GM12865 (cell line): ENCODE data around the gene JARID2.

Experiments used
- DNase-seq: peaks from one replicate; pipeline ENCODE4 v3.0.0; 2010; ENCODE audit warnings: low read depth
- H3K4me3 ChIP-seq: 2 replicates; pipeline ENCODE4 v1.5.1; 2011; ENCODE audit warnings: mild to moderate bottlenecking, low read depth, low read length, control low read depth
- CTCF ChIP-seq: IDR thresholded peaks from 2 replicates; pipeline ENCODE4 v1.5.1; 2011; ENCODE audit warnings: low read length, control low read depth, low read depth, inconsistent platforms; ENCODE audit not compliant: insufficient read depth; ENCODE audit errors: missing control alignments

JARID2 gene

DNA sequence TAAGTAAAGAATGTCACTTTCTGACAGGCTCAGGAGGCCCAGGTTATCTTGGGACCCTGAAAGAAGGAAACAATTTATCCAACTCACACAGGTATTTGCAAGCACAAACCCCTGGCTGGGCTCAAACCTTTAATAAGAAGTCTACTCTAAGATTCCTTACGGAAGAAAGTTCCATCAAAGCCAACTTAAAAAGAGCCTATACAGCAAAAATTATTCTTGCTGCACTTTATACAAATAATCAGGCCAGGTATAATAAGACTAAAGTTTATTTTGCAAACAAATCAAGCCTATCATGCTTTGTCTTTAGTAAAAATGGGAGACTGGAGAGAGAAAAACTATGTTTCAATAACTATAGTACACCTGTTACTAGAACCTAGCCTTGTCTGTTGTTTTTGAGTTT, 314.8 kb downstream of the JARID2 start:
- TF ChIP-seq CTCF: no peak
- no peak overlapping the region for H3K4me3 ChIP-seq
- DNase-seq: no peak

- no peak for DNase-seq
- no peak for TF ChIP-seq CTCF
- no peak overlapping the region for H3K4me3 ChIP-seq
These were observed 315.8 kb downstream of the JARID2 start for GRCh38 chr6:15561447-15562199.

- no peak overlapping the region for H3K4me3 ChIP-seq
- no peak for TF ChIP-seq CTCF
- no peak for DNase-seq
These were observed 317.1 kb downstream of the JARID2 start for GRCh38 chr6:15562977-15563376.

- TF ChIP-seq CTCF: no peak
- DNase-seq: no peak
- no peak overlapping the region for H3K4me3 ChIP-seq
These were observed 323.4 kb downstream of the JARID2 start for GRCh38 chr6:15569035-15569995.

DNA sequence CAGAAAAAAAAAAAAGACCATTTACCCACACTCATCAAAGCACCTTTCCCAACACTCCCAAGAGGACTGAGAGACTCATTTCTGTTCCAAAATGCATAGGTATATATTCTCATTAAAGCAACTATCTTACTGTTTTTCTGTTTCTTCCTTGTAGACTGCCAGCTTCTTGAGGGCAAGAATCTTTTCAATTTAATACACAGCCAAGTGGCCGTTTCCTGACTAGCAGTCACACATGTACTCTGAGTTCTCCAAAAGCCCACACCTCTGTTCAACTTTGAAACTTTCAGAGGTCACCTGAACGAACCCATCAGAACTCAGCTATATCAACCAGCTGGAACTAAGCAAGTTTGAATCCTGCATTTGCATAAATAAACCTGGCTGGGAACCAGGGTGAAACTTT, 324.3 kb downstream of the JARID2 start:
- no peak for DNase-seq
- no peak overlapping the region for H3K4me3 ChIP-seq
- TF ChIP-seq CTCF: no peak
